ENCODE results near the gene BAIAP3.
"Not testable (repeated sequence)": the region's sequence is repeated elsewhere in the genome, so short reads cannot be mapped to it uniquely, and the experiment has no call there.

BAIAP3 gene

GRCh38 chr16:1333149-1333812 lies at the start of gene BAIAP3:
Gene BAIAP3 (plus strand): TSS chr16:1333645. CDS start chr16:1338550, 4,905 bp downstream.
- peak; percentile 70 for DNase-seq

GRCh38 chr16:1283996-1284616 lies 49.3 kb upstream of the BAIAP3 start:
- no peak for DNase-seq

GRCh38 chr16:1285669-1286512 lies 47.6 kb upstream of the BAIAP3 start:
- DNase-seq, result no peak

GRCh38 chr16:1286513-1287094 lies 46.8 kb upstream of the BAIAP3 start:
- DNase-seq, result no peak

- no peak for DNase-seq
Observed at GRCh38 chr16:1287982-1288670, 45.3 kb upstream of the BAIAP3 start.

- no peak for DNase-seq
Observed at GRCh38 chr16:1288813-1289476, 44.5 kb upstream of the BAIAP3 start.

- no peak for DNase-seq
Observed at GRCh38 chr16:1289477-1289866, 44.0 kb upstream of the BAIAP3 start.

GRCh38 chr16:1290063-1290501 lies 43.4 kb upstream of the BAIAP3 start:
- DNase-seq, result no peak

- DNase-seq, result no peak
Observed at GRCh38 chr16:1290860-1291575, 42.4 kb upstream of the BAIAP3 start.

GRCh38 chr16:1291576-1291974 lies 41.9 kb upstream of the BAIAP3 start:
- DNase-seq, result no peak

GRCh38 chr16:1292208-1292607 lies 41.2 kb upstream of the BAIAP3 start:
- not testable (repeated sequence) for DNase-seq

GRCh38 chr16:1292808-1293207 lies 40.6 kb upstream of the BAIAP3 start:
- not testable (repeated sequence) for DNase-seq

- DNase-seq, result no peak
Observed at GRCh38 chr16:1293921-1294656, 39.4 kb upstream of the BAIAP3 start.

GRCh38 chr16:1295465-1295864 lies 38.0 kb upstream of the BAIAP3 start:
- no peak for DNase-seq

GRCh38 chr16:1296688-1297017 lies 36.8 kb upstream of the BAIAP3 start:
- DNase-seq, result not testable (repeated sequence)

- DNase-seq, result peak; percentile 41
Observed at GRCh38 chr16:1297018-1297696, 36.3 kb upstream of the BAIAP3 start.

- DNase-seq, result no peak
Observed at GRCh38 chr16:1298406-1298805, 35.0 kb upstream of the BAIAP3 start.

- no peak for DNase-seq
Observed at GRCh38 chr16:1299012-1299867, 34.2 kb upstream of the BAIAP3 start.

- DNase-seq, result no peak
Observed at GRCh38 chr16:1299868-1300203, 33.6 kb upstream of the BAIAP3 start.

Data from suppressor macrophage treated with lipopolysaccharide for 4 hours (primary cell).